OCI-LY7 (cell line): ENCODE measurements around the gene CXCL6. TPM values are rescaled to one million over a fixed set of nuclear protein-coding genes. Genes with fewer than 3 reads are reported as not detected.
A peak's percentile ranks its signal among the peaks of the same experiment; 100 is the strongest.

ENCODE experiments used
- BruUV-seq: library from RNA; stranded (reverse); fragments of 400-500 nt; replicated peaks from 2 replicates; lab custom pipeline; 2021; lab: Mats Ljungman, UMichigan
- CTCF ChIA-PET: fragments of 300-600 bp; sonication (Branson Sonifier 250); formaldehyde crosslinking; loops from one replicate; lab custom pipeline; 2022; ENCODE audit warnings: antibody characterized with exemption; ENCODE audit not compliant: unreplicated experiment; lab: Charles Lee
- POLR2A ChIA-PET: fragments of 300-600 bp; sonication (Branson Sonifier 250); formaldehyde crosslinking; loops from one replicate; lab custom pipeline; 2022; ENCODE audit warnings: antibody characterized with exemption; lab: Charles Lee
- DNase-seq: peaks from one replicate; pipeline ENCODE4 v3.0.0-alpha.2; 2015; ENCODE audit warnings: low spot score
- H2AFZ ChIP-seq: fragments of 200-600 bp; sonication (generic), shearing (Covaris generic); 2 replicates; pipeline ENCODE4 v1.6.1; 2014; ENCODE audit warnings: mild to moderate bottlenecking, antibody characterized with exemption, low read length, moderate library complexity
- H3K27ac ChIP-seq: fragments of 200-600 bp; sonication (generic); 2 replicates; pipeline ENCODE4 v1.5.1; 2014; ENCODE audit warnings: mixed run types, low read depth, mild to moderate bottlenecking, moderate library complexity, low read length, inconsistent platforms; ENCODE audit not compliant: poor library complexity, severe bottlenecking
- H3K36me3 ChIP-seq: fragments of 200-600 bp; sonication (generic); 2 replicates; pipeline ENCODE4 v1.6.1; 2014; ENCODE audit warnings: mild to moderate bottlenecking, antibody characterized with exemption, low read length, moderate library complexity, mixed read lengths; ENCODE audit not compliant: insufficient read depth
- H3K4me1 ChIP-seq: fragments of 200-600 bp; sonication (generic); 2 replicates; pipeline ENCODE4 v1.5.1; 2014; ENCODE audit warnings: mild to moderate bottlenecking, low read length; ENCODE audit not compliant: insufficient read depth, poor library complexity, severe bottlenecking
- H3K4me2 ChIP-seq: fragments of 200-600 bp; sonication (generic); 2 replicates; pipeline ENCODE4 v1.6.1; 2014; ENCODE audit warnings: mild to moderate bottlenecking, low read length
- H3K4me3 ChIP-seq: fragments of 200-600 bp; sonication (generic); 2 replicates; pipeline ENCODE4 v1.5.1; 2014; ENCODE audit warnings: mild to moderate bottlenecking, low read depth, low read length; ENCODE audit not compliant: poor library complexity, severe bottlenecking
- H3K79me2 ChIP-seq: fragments of 200-600 bp; sonication (generic); 2 replicates; pipeline ENCODE4 v1.6.1; 2016; ENCODE audit warnings: low read depth, mild to moderate bottlenecking, low read length, moderate library complexity, mixed read lengths; ENCODE audit not compliant: insufficient read depth
- H3K9me2 ChIP-seq: fragments of 200-600 bp; sonication (generic); 2 replicates; pipeline ENCODE4 v1.6.1; 2016; ENCODE audit warnings: mild to moderate bottlenecking, low read length, mixed read lengths; ENCODE audit not compliant: insufficient read depth
- H3K9me3 ChIP-seq: fragments of 200-600 bp; sonication (generic); 2 replicates; pipeline ENCODE4 v1.6.1; 2014; ENCODE audit warnings: mild to moderate bottlenecking, mixed run types, low read length, mixed read lengths
- H4K20me1 ChIP-seq: fragments of 200-600 bp; sonication (generic); 2 replicates; pipeline ENCODE4 v1.6.1; 2014; ENCODE audit warnings: mild to moderate bottlenecking, antibody characterized with exemption, low read length, moderate library complexity, mixed read lengths; ENCODE audit not compliant: insufficient read depth
- EZH2phosphoT487 ChIP-seq: fragments of 200-600 bp; sonication (generic); IDR thresholded peaks from 2 replicates; pipeline ENCODE4 v1.6.1; 2018; ENCODE audit warnings: low read depth, borderline replicate concordance, mild to moderate bottlenecking, mixed run types, antibody characterized with exemption, low read length, moderate library complexity, mixed read lengths
- intact Hi-C: fragments of 100-400 bp; cut with micrococcal nuclease; formaldehyde crosslinking; loops from one replicate; pipeline ENCODE4 v1.10.0; 2022; ENCODE audit not compliant: unreplicated experiment
- total RNA-seq, 2 experiments: library from RNA; depleted of rRNA in 1 of 2; stranded (reverse); fragments of >200 nt in 1 of 2; shearing (Covaris generic) in 1 of 2; gene quantifications; 2 replicates each; pipeline ENCODE4 v1.2.3, GENCODE V29; 2014 to 2022
- TF ChIP-seq, protein P1 (sequence below): fragments of 200-600 bp; sonication (generic); conservative IDR thresholded peaks from 2 replicates; pipeline ENCODE4 v1.5.1; 2014; ENCODE audit warnings: mild to moderate bottlenecking, antibody characterized with exemption, low read length, moderate library complexity, mixed read lengths

CXCL6 gene
- total RNA-seq, 2 experiments from 2014 or later, result not detected

- Histone ChIP-seq H3K4me1 (no peaks in the 10 kb centered on the region), H3K9me2 (no peaks in the 10 kb centered on the region), H3K9me3 (no peaks in the 10 kb centered on the region), H3K79me2 (no peaks in the 10 kb centered on the region), H3K27ac (no peak overlapping the region), H3K4me3 (no peak overlapping the region), H2AFZ (no peak overlapping the region), H3K4me2 (no peak overlapping the region), H3K36me3 (no peaks in the 10 kb centered on the region), H4K20me1 (no peaks in the 10 kb centered on the region)
- no TSS peak for BruUV-seq
- DNase-seq, result no peak
- TF ChIP-seq EZH2phosphoT487, result no peak
- TF ChIP-seq, protein P1, sequence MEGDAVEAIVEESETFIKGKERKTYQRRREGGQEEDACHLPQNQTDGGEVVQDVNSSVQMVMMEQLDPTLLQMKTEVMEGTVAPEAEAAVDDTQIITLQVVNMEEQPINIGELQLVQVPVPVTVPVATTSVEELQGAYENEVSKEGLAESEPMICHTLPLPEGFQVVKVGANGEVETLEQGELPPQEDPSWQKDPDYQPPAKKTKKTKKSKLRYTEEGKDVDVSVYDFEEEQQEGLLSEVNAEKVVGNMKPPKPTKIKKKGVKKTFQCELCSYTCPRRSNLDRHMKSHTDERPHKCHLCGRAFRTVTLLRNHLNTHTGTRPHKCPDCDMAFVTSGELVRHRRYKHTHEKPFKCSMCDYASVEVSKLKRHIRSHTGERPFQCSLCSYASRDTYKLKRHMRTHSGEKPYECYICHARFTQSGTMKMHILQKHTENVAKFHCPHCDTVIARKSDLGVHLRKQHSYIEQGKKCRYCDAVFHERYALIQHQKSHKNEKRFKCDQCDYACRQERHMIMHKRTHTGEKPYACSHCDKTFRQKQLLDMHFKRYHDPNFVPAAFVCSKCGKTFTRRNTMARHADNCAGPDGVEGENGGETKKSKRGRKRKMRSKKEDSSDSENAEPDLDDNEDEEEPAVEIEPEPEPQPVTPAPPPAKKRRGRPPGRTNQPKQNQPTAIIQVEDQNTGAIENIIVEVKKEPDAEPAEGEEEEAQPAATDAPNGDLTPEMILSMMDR, result no peak
- ChIA-PET CTCF (no interaction called here), POLR2A (interaction anchor here (0.6 to 1.3 kb wide), 2 partner anchors 12 to 505 kb away, joined by 3 read pairs; no protein-coding TSS in a partner anchor)
- intact Hi-C loops, result no loop called here
Measured at GRCh38 chr4:73860917-73861316, 24.4 kb downstream of the CXCL6 start.

DNA sequence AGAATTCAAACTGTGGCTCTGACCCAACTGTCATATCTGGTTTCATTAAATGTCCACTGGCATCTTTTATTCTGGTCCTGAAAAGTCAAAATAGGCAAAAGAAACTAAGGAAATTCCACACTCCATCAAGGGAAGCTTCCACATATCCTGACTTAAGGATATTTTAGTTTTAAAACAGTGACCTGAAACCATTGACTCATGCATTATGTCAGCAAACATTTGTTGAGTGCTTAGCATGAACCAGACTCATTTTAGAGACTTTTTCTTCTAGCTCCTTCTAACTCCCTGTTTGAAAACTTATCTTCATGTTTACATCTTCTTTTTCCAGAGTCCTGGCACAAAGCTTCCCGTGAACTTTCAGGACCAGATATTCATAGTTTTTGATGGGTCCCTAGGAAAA is 25.8 kb downstream of the CXCL6 start:
- Histone ChIP-seq H3K79me2 (no peaks in the 10 kb centered on the region), H3K4me1 (no peaks in the 10 kb centered on the region), H3K9me2 (no peaks in the 10 kb centered on the region), H2AFZ (no peak overlapping the region), H3K36me3 (no peaks in the 10 kb centered on the region), H3K27ac (no peak overlapping the region), H3K9me3 (no peaks in the 10 kb centered on the region), H3K4me2 (no peak overlapping the region), H4K20me1 (no peaks in the 10 kb centered on the region), H3K4me3 (no peak overlapping the region)
- POLR2A ChIA-PET, result interaction anchor here (1.4 kb wide), 1 partner anchor 12 kb away, joined by 3 read pairs; no protein-coding TSS in a partner anchor
- no peak for TF ChIP-seq EZH2phosphoT487
- TF ChIP-seq, protein P1, result no peak
- no peak for DNase-seq
- BruUV-seq, result no TSS peak
- CTCF ChIA-PET, result no interaction called here
- intact Hi-C loops, result no loop called here

DNA sequence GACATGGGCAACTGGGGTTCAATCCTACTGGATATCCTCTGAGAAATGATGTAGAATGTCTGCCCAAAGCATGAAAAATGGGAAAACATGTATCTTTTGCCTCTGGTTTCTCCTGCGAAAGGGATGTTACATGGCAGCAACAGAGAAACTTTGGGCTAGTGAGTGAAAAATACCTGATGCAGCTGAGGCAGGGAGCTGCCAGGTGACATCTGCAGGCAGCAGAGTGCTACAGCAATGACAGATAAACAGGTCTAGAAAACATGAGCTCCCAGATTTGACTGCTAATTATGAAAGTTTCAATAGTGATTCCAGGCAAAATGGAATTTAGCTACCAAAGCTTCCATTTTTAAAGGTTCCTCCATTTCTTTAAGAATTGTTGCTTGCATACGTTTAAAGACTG is 27.9 kb downstream of the CXCL6 start:
- Histone ChIP-seq H3K4me2 (no peak overlapping the region), H3K79me2 (no peaks in the 10 kb centered on the region), H2AFZ (no peak overlapping the region), H3K36me3 (no peaks in the 10 kb centered on the region), H3K9me2 (no peaks in the 10 kb centered on the region), H3K4me3 (no peak overlapping the region), H4K20me1 (no peaks in the 10 kb centered on the region), H3K27ac (no peak overlapping the region), H3K4me1 (no peaks in the 10 kb centered on the region), H3K9me3 (no peaks in the 10 kb centered on the region)
- ChIA-PET CTCF (no interaction called here), POLR2A (interaction anchor here (0.5 to 0.7 kb wide), 2 partner anchors 180 to 1250 kb away, joined by 3 to 4 read pairs; no protein-coding TSS in a partner anchor)
- TF ChIP-seq, protein P1, result peak; percentile 56
- no peak for TF ChIP-seq EZH2phosphoT487
- BruUV-seq, result no TSS peak
- intact Hi-C loops, result no loop called here
- DNase-seq, result peak; percentile 3
